CD4-positive, alpha-beta memory T cell (primary cell): Measurements from ENCODE around the gene PLRG1. TPM values are rescaled to one million over a fixed set of nuclear protein-coding genes. Genes with fewer than 3 reads are reported as not detected.

ENCODE experiments used
- CTCF ChIA-PET: fragments of 350-600 bp; sonication (Branson Sonifier 250); formaldehyde crosslinking; loops from one replicate; lab custom pipeline; 2021; ENCODE audit warnings: inconsistent platforms; ENCODE audit not compliant: partially characterized antibody; lab: Charles Lee
- POLR2A ChIA-PET: fragments of 350-600 bp; sonication (Branson Sonifier 250); formaldehyde crosslinking; loops from one replicate; lab custom pipeline; 2021; ENCODE audit not compliant: partially characterized antibody; lab: Charles Lee
- DNase-seq, 5 donors: peaks; one replicate each; pipeline versions ENCODE4 v3.0.0 to v3.0.0-alpha.2; 2020 to 2022; ENCODE audit warnings: mixed read lengths in 1 of 5
- H3K27ac ChIP-seq: one replicate; pipeline ENCODE4 v1.7.0; 2013; ENCODE audit warnings: low read depth, low read length
- H3K27me3 ChIP-seq: 2 replicates; pipeline ENCODE4 v1.7.0; 2013; ENCODE audit warnings: mild to moderate bottlenecking, low read length, moderate library complexity; ENCODE audit not compliant: insufficient read depth
- H3K36me3 ChIP-seq: 2 replicates; pipeline ENCODE4 v1.7.0; 2013; ENCODE audit warnings: mild to moderate bottlenecking, low read length, moderate library complexity; ENCODE audit not compliant: insufficient read depth
- H3K4me1 ChIP-seq: 2 replicates; pipeline ENCODE4 v1.7.0; 2013; ENCODE audit warnings: mild to moderate bottlenecking, low read length, moderate library complexity; ENCODE audit not compliant: insufficient read depth
- H3K4me3 ChIP-seq, 2 donors: one replicate each; pipeline ENCODE4 v1.7.0; 2013; ENCODE audit warnings: low read length in 2 of 2, mild to moderate bottlenecking in 1 of 2
- H3K9me3 ChIP-seq, 2 donors: one replicate each; pipeline ENCODE4 v1.7.0; 2013; ENCODE audit warnings: low read length in 2 of 2, control low read depth in 1 of 2; ENCODE audit not compliant: control insufficient read depth in 1 of 2
- H3K27ac Mint-ChIP-seq, 7 donors: one replicate each; pipeline ENCODE4 v1.8.0; 2020 to 2021; ENCODE audit warnings: mixed read lengths in 7 of 7, mild to moderate bottlenecking in 6 of 7, inconsistent platforms in 3 of 7, moderate library complexity in 3 of 7
- H3K27me3 Mint-ChIP-seq, 2 donors: one replicate each; pipeline ENCODE4 v1.8.0; 2020 to 2021; ENCODE audit warnings: mixed read lengths in 2 of 2
- H3K36me3 Mint-ChIP-seq, 2 donors: one replicate each; pipeline ENCODE4 v1.8.0; 2020 to 2021; ENCODE audit warnings: mixed read lengths in 2 of 2, inconsistent platforms in 1 of 2, mild to moderate bottlenecking in 1 of 2
- H3K4me1 Mint-ChIP-seq, 4 donors: one replicate each; pipeline ENCODE4 v1.8.0; 2020 to 2021; ENCODE audit warnings: mixed read lengths in 4 of 4, mild to moderate bottlenecking in 1 of 4
- H3K4me3 Mint-ChIP-seq, 8 donors: one replicate each; pipeline ENCODE4 v1.8.0; 2020 to 2021; ENCODE audit warnings: mixed read lengths in 8 of 8, mild to moderate bottlenecking in 7 of 8, moderate library complexity in 6 of 8, inconsistent platforms in 3 of 8
- H3K9me3 Mint-ChIP-seq, 8 donors: one replicate each; pipeline ENCODE4 v1.8.0; 2020 to 2021; ENCODE audit warnings: mixed read lengths in 8 of 8, mild to moderate bottlenecking in 5 of 8, inconsistent platforms in 3 of 8, moderate library complexity in 1 of 8
- intact Hi-C: fragments of 100-400 bp; cut with micrococcal nuclease; formaldehyde crosslinking; loops from one replicate; pipeline ENCODE4 v1.15.1; 2023
- polyA plus RNA-seq, 2 donors: library from polyadenylated mRNA; unstranded; fragments of 300-500 nt; fragmentation: Illumina TruSeq; gene quantifications; one replicate each; pipeline ENCODE4 v1.2.3, GENCODE V29; 2021
- total RNA-seq, 2 experiments: library from RNA; stranded (reverse); gene quantifications; one replicate each; pipeline ENCODE4 v1.2.3, GENCODE V29; 2021

PLRG1 gene
- total and polyA plus RNA-seq, 4 experiments from 2014 or later, result 77.5 to 91.8 (median 83.1) TPM

DNA sequence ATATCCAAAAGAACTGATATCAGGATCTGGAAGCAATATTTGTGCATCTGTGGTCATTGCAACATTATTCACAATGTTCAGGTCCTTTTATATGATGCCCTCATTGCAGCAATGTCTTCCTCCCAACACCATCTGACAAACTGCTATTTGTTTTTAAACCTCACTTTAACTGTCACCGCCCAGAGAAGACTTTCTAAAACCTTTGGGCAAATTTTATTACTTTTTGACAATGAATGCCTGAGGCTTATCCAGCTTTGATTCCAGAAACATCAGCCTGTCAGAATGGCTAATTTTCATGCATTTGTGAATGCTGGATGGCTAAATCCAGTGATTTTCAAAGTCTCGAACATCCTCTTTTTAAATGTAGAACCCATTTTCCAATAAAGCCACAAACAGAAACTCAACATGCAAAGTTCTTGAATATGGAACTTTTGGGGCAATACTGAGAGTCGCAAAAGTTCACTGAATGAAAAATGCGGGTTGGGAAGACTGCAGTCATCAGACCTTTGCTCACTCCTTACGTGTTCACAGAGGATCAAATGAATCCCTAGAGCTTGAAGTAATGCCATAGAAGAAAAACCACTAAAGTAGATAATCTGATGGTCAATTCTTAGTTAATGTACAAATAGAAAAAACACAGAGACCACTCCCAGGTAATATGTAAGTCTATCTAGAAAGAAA, 23.1 kb upstream of the PLRG1 start:
- DNase-seq, result no peak
- Histone ChIP-seq H3K27ac (no peak overlapping the region), H3K9me3 (no peaks in the 10 kb centered on the region), H3K4me1 (no peaks in the 10 kb centered on the region), H3K4me3 (no peak overlapping the region), H3K36me3 (no peaks in the 10 kb centered on the region), H3K27me3 (no peaks in the 10 kb centered on the region)
- Mint-ChIP-seq H3K4me3 (no peak overlapping the region), H3K27ac (no peak overlapping the region), H3K4me1 (no peaks in the 10 kb centered on the region), H3K9me3 (no peaks in the 10 kb centered on the region), H3K36me3 (no peaks in the 10 kb centered on the region), H3K27me3 (peaks cover 10 to 14% of the 10 kb centered on the region in 2 donors)
- ChIA-PET CTCF (no interaction called here), POLR2A (no interaction called here)
- intact Hi-C loops, result no loop called here

DNA sequence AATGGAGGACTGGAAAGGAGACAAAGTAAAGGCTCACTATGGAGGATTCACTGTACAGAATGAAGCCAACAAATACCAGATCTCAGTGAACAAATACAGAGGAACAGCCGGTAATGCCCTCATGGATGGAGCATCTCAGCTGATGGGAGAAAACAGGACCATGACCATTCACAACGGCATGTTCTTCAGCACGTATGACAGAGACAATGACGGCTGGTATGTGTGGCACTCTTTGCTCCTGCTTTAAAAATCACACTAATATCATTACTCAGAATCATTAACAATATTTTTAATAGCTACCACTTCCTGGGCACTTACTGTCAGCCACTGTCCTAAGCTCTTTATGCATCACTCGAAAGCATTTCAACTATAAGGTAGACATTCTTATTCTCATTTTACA, 19.4 kb upstream of the PLRG1 start:
- no peaks in the 10 kb centered on the region for H3K9me3 ChIP-seq
- H3K9me3 Mint-ChIP-seq, result no peaks in the 10 kb centered on the region
- H3K27ac Mint-ChIP-seq, result no peak overlapping the region
- POLR2A ChIA-PET, result no interaction called here
- no peaks in the 10 kb centered on the region for H3K36me3 ChIP-seq
- no peaks in the 10 kb centered on the region for H3K27me3 ChIP-seq
- CTCF ChIA-PET, result no interaction called here
- H3K4me3 Mint-ChIP-seq, result no peak overlapping the region
- no peak overlapping the region for H3K27ac ChIP-seq
- H3K4me1 Mint-ChIP-seq, result no peaks in the 10 kb centered on the region
- H3K4me3 ChIP-seq, result no peak overlapping the region
- intact Hi-C loops, result no loop called here
- no peak for DNase-seq
- no peaks in the 10 kb centered on the region for H3K4me1 ChIP-seq
- peaks cover 3 to 5% of the 10 kb centered on the region in 2 donors for H3K27me3 Mint-ChIP-seq
- H3K36me3 Mint-ChIP-seq, result no peaks in the 10 kb centered on the region

DNA sequence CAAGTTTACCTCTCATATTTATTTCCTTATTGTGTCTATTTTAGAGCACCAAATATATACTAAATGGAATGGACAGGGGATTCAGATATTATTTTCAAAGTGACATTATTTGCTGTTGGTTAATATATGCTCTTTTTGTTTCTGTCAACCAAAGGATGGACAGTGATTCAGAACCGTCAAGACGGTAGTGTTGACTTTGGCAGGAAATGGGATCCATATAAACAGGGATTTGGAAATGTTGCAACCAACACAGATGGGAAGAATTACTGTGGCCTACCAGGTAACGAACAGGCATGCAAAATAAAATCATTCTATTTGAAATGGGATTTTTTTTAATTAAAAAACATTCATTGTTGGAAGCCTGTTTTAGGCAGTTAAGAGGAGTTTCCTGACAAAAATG, 18.8 kb upstream of the PLRG1 start:
- H3K4me1 Mint-ChIP-seq, result no peaks in the 10 kb centered on the region
- no peaks in the 10 kb centered on the region for H3K9me3 Mint-ChIP-seq
- POLR2A ChIA-PET, result no interaction called here
- no peaks in the 10 kb centered on the region for H3K36me3 Mint-ChIP-seq
- CTCF ChIA-PET, result interaction anchor here (1.0 to 1.3 kb wide), 2 partner anchors 10 to 17 kb away, joined by 3 read pairs; no protein-coding TSS in a partner anchor
- no peak for DNase-seq
- no peaks in the 10 kb centered on the region for H3K4me1 ChIP-seq
- H3K9me3 ChIP-seq, result no peaks in the 10 kb centered on the region
- no peaks in the 10 kb centered on the region for H3K36me3 ChIP-seq
- intact Hi-C loops, result no loop called here
- H3K27me3 Mint-ChIP-seq, result peaks cover 3 to 5% of the 10 kb centered on the region in 2 donors
- H3K27ac Mint-ChIP-seq, result no peak overlapping the region
- H3K4me3 Mint-ChIP-seq, result no peak overlapping the region
- no peaks in the 10 kb centered on the region for H3K27me3 ChIP-seq
- no peak overlapping the region for H3K4me3 ChIP-seq
- no peak overlapping the region for H3K27ac ChIP-seq

DNA sequence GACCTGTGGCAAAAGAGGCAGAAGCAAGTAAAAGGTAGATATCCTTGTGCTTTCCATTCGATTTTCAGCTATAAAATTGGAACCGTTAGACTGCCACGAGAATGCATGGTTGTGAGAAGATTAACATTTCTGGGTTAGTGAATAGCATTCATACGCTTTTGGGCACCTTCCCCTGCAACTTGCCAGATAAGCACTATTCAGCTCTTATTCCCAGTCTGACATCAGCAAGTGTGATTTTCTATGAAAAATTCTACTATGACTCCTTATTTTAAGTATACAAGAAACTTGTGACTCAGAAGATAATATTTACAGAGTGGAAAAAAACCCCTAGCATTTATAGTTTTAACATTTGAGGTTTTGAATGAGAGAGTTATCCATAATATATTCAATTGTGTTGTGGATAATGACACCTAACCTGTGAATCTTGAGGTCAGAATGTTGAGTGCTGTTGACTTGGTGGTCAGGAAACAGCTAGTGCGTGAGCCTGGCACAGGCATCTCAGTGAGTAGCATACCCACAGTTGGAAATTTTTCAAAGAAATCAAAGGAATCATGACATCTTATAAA, 16.5 kb upstream of the PLRG1 start:
- H3K9me3 ChIP-seq, result no peaks in the 10 kb centered on the region
- POLR2A ChIA-PET, result no interaction called here
- H3K36me3 ChIP-seq, result no peaks in the 10 kb centered on the region
- no peak for DNase-seq
- Mint-ChIP-seq H3K4me3 (no peak overlapping the region), H3K36me3 (no peaks in the 10 kb centered on the region), H3K27ac (no peak overlapping the region), H3K9me3 (no peaks in the 10 kb centered on the region), H3K27me3 (peaks cover 3 to 5% of the 10 kb centered on the region in 2 donors), H3K4me1 (no peaks in the 10 kb centered on the region)
- CTCF ChIA-PET, result no interaction called here
- no peak overlapping the region for H3K4me3 ChIP-seq
- no peaks in the 10 kb centered on the region for H3K27me3 ChIP-seq
- no peaks in the 10 kb centered on the region for H3K4me1 ChIP-seq
- intact Hi-C loops, result no loop called here
- no peak overlapping the region for H3K27ac ChIP-seq

DNA sequence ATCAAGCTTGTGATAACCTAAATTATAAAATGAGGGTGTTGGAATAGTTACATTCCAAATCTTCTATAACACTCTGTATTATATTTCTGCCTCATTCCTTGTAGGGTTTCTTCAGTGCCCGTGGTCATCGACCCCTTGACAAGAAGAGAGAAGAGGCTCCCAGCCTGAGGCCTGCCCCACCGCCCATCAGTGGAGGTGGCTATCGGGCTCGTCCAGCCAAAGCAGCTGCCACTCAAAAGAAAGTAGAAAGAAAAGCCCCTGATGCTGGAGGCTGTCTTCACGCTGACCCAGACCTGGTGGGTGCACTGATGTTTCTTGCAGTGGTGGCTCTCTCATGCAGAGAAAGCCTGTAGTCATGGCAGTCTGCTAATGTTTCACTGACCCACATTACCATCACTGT, 15.5 kb upstream of the PLRG1 start:
- Histone ChIP-seq H3K36me3 (no peaks in the 10 kb centered on the region), H3K4me3 (no peak overlapping the region), H3K4me1 (no peaks in the 10 kb centered on the region), H3K27me3 (no peaks in the 10 kb centered on the region), H3K27ac (no peak overlapping the region), H3K9me3 (no peaks in the 10 kb centered on the region)
- H3K36me3 Mint-ChIP-seq, result no peaks in the 10 kb centered on the region
- H3K4me1 Mint-ChIP-seq, result no peaks in the 10 kb centered on the region
- intact Hi-C loops, result no loop called here
- ChIA-PET POLR2A (no interaction called here), CTCF (no interaction called here)
- DNase-seq, result no peak
- H3K4me3 Mint-ChIP-seq, result no peak overlapping the region
- no peak overlapping the region for H3K27ac Mint-ChIP-seq
- no peaks in the 10 kb centered on the region for H3K9me3 Mint-ChIP-seq
- peaks cover 4% of the 10 kb centered on the region in 2 donors for H3K27me3 Mint-ChIP-seq

DNA sequence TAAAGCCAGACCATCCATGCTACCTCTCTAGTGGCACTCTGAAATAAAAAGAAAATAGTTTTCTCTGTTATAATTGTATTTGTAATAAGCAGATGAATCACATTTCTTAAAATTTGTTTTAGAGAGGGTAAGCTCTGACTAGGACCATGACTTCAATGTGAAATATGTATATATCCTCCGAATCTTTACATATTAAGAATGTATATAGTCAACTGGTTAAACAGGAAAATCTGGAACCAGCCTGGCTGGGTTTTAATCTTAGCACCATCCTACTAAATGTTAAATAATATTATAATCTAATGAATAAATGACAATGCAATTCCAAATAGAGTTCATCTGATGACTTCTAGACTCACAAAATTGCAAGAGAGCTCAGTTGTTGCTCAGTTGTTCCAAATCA, 14.1 kb upstream of the PLRG1 start:
- no peaks in the 10 kb centered on the region for H3K4me1 ChIP-seq
- H3K27me3 ChIP-seq, result no peaks in the 10 kb centered on the region
- H3K36me3 ChIP-seq, result no peaks in the 10 kb centered on the region
- no peak overlapping the region for H3K27ac ChIP-seq
- Mint-ChIP-seq H3K36me3 (no peaks in the 10 kb centered on the region), H3K4me3 (no peak overlapping the region), H3K9me3 (no peaks in the 10 kb centered on the region), H3K4me1 (no peaks in the 10 kb centered on the region), H3K27ac (no peak overlapping the region), H3K27me3 (peaks cover 5 to 8% of the 10 kb centered on the region in 2 donors)
- CTCF ChIA-PET, result no interaction called here
- H3K9me3 ChIP-seq, result no peaks in the 10 kb centered on the region
- POLR2A ChIA-PET, result no interaction called here
- DNase-seq, result no peak
- intact Hi-C loops, result no loop called here
- H3K4me3 ChIP-seq, result no peak overlapping the region

DNA sequence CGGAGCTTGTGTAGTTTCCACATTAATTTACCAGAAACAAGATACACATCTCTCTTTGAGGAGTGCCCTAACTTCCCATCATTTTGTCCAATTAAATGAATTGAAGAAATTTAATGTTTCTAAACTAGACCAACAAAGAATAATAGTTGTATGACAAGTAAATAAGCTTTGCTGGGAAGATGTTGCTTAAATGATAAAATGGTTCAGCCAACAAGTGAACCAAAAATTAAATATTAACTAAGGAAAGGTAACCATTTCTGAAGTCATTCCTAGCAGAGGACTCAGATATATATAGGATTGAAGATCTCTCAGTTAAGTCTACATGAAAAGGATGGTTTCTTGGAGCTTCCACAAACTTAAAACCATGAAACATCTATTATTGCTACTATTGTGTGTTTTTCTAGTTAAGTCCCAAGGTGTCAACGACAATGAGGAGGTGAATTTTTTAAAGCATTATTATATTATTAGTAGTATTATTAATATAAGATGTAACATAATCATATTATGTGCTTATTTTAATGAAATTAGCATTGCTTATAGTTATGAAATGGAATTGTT, 12.6 kb upstream of the PLRG1 start, which contains the start of gene FGB:
Gene FGB, plus strand, starts transcription at position 315 of the 558 bp plus-strand sequence. Its CDS starts 8 bp downstream, at position 323.
- Mint-ChIP-seq H3K27me3 (peaks cover 5 to 8% of the 10 kb centered on the region in 2 donors), H3K4me3 (no peak within 1 kb of the TSS), H3K4me1 (no peaks in the 10 kb centered on the region), H3K36me3 (no peaks in the 10 kb centered on the region), H3K9me3 (no peaks in the 10 kb centered on the region), H3K27ac (no peak within 1 kb of the TSS)
- ChIA-PET POLR2A (interaction anchor here (1.0 kb wide), 1 partner anchor 12 kb away, joined by 3 read pairs; the partner anchor contains the start of gene PLRG1), CTCF (interaction anchor here (1.4 kb wide), 1 partner anchor 13 kb away, joined by 6 read pairs; the partner anchor contains the start of gene PLRG1)
- H3K4me1 ChIP-seq, result no peaks in the 10 kb centered on the region
- intact Hi-C loops, result no loop called here
- H3K27ac ChIP-seq, result no peak within 1 kb of the TSS
- no peaks in the 10 kb centered on the region for H3K27me3 ChIP-seq
- no peak within 1 kb of the TSS for H3K4me3 ChIP-seq
- no peak for DNase-seq
- no peaks in the 10 kb centered on the region for H3K9me3 ChIP-seq
- H3K36me3 ChIP-seq, result no peaks in the 10 kb centered on the region
